ENCODE results near the gene HIVEP3. TPM values are rescaled to one million over a fixed set of nuclear protein-coding genes. Genes with fewer than 3 reads are reported as not detected.

The HIVEP3 gene
- total RNA-seq, 1 donor from 2014 or later: 0.37 TPM

DNA sequence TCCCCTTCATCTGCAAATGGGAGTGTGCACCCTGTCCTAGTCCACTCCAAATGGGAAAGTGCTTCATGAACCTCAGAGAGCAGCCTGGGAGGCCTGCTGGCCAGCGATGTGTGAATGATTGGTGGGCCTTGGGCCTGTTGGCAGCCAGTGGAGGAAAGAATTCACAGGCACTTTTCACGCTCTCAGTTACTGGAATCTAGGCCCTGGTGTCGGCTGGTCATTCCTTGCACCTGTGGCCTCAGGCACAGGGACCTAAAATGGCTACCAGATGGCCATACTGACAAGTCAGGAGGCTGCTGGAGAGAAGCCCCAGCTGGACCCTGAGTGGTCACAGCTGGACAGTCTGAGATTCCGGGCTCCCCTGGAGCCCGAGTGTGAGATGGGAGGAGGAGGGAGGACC, 415.8 kb downstream of the HIVEP3 start:
- DNase-seq (ENCODE audit: low spot score): no peak
- Mint-ChIP-seq H3K27me3 (ENCODE audit: insufficient read depth, low read depth) (no peaks in the 10 kb centered on the region), H3K4me1 (peaks cover 32% of the 10 kb centered on the region), H3K9me3 (no peaks in the 10 kb centered on the region), H3K27ac (no peak overlapping the region), H3K4me3 (no peak overlapping the region), H3K36me3 (no peaks in the 10 kb centered on the region)
- H3K4me2 ChIP-seq: no peak overlapping the region
- peaks cover 3% of the 10 kb centered on the region for H3F3A ChIP-seq (ENCODE audit: low read depth)
- no peak for TF ChIP-seq EZH2phosphoT487 (IDR thresholded peaks at IDR 0.05)
- TF ChIP-seq, protein P1, sequence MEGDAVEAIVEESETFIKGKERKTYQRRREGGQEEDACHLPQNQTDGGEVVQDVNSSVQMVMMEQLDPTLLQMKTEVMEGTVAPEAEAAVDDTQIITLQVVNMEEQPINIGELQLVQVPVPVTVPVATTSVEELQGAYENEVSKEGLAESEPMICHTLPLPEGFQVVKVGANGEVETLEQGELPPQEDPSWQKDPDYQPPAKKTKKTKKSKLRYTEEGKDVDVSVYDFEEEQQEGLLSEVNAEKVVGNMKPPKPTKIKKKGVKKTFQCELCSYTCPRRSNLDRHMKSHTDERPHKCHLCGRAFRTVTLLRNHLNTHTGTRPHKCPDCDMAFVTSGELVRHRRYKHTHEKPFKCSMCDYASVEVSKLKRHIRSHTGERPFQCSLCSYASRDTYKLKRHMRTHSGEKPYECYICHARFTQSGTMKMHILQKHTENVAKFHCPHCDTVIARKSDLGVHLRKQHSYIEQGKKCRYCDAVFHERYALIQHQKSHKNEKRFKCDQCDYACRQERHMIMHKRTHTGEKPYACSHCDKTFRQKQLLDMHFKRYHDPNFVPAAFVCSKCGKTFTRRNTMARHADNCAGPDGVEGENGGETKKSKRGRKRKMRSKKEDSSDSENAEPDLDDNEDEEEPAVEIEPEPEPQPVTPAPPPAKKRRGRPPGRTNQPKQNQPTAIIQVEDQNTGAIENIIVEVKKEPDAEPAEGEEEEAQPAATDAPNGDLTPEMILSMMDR (IDR thresholded peaks at IDR 0.05): no peak
- H3K27ac ChIP-seq: no peak overlapping the region
- H2AFZ ChIP-seq (replicated peaks): no peak overlapping the region
- no peak overlapping the region for H3K9ac ChIP-seq
- H3K27me3 ChIP-seq: no peaks in the 10 kb centered on the region
- H3K79me2 ChIP-seq (ENCODE audit: low read depth): no peaks in the 10 kb centered on the region
- no peaks in the 10 kb centered on the region for H4K20me1 ChIP-seq (ENCODE audit: low read depth)
- H3K4me3 ChIP-seq: no peak overlapping the region
- H3K9me3 ChIP-seq (ENCODE audit: low read depth): no peaks in the 10 kb centered on the region
- no peaks in the 10 kb centered on the region for H3K36me3 ChIP-seq
- peaks cover 6% of the 10 kb centered on the region for H3K4me1 ChIP-seq

DNA sequence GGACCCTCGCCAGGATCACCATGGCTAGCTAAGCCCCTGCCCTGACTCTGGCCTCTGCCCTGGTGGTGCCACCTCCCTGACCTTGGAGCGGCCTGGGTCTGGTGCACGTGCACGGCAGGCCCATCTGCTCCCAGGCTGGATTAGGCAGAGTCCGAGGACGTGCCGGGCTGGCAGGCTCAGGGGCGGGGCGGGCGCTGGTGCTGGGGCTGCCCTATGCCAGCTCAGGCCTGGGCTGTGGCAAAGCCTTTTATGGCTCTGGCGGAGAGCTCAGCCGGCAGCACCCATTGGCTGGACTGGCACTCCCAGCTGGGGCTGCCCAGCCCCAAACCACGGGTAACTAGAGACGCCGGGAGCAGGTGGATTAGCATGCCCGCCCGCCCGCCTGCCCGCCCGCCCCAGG, 417.1 kb downstream of the HIVEP3 start:
- Histone ChIP-seq H3K4me2 (no peak overlapping the region), H3K79me2 (ENCODE audit: low read depth) (no peaks in the 10 kb centered on the region), H3K9ac (no peak overlapping the region), H3K4me1 (peaks cover 7% of the 10 kb centered on the region), H3K36me3 (no peaks in the 10 kb centered on the region), H4K20me1 (ENCODE audit: low read depth) (no peaks in the 10 kb centered on the region), H2AFZ (replicated peaks) (no peak overlapping the region), H3K4me3 (no peak overlapping the region), H3K9me3 (ENCODE audit: low read depth) (no peaks in the 10 kb centered on the region), H3F3A (ENCODE audit: low read depth) (peaks cover under 1% of the 10 kb centered on the region), H3K27me3 (peaks cover 6% of the 10 kb centered on the region), H3K27ac (no peak overlapping the region)
- no peak for DNase-seq (ENCODE audit: low spot score)
- Mint-ChIP-seq H3K4me3 (no peak overlapping the region), H3K27me3 (ENCODE audit: insufficient read depth, low read depth) (no peaks in the 10 kb centered on the region), H3K4me1 (peaks cover 33% of the 10 kb centered on the region), H3K9me3 (no peaks in the 10 kb centered on the region), H3K27ac (no peak overlapping the region), H3K36me3 (no peaks in the 10 kb centered on the region)
- TF ChIP-seq, protein P1 (IDR thresholded peaks at IDR 0.05): no peak
- TF ChIP-seq EZH2phosphoT487 (IDR thresholded peaks at IDR 0.05): no peak
- TF ChIP-seq EZH2 (IDR thresholded peaks at IDR 0.05): no peak

DNA sequence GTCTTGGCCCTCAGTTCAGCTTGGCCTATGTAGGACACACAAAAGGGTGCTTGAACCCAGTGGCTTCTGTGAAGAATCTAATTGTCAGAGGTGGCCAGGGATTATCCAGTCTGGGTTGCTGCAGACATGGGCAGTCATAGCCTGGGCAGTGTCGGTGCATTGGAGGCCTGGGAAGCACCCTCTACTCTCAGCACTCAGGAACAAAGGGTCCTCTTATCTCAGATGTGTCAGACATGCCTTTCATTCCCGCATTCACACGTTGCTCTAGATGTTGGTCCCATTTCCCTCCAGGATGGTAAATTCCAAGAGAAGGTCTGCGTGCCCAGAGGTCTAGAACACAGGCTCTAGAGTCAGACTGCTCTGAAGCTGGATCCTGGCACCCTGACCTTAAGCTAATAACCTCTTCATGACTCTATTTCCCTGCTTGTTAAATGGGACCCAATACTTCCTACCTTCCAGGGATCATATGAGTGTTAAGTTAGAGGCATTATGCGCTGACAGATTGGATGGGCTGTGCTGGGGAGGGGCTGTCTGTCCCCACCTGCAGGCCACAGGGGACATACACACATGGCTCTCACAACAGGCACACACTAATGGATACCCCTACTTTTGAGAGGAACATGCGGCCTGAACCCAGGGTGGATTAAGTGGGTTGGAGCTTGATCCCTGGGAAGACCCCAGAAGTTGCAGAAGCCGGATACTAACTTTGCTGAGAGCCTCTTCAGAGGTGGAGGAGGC, 417.8 kb downstream of the HIVEP3 start:
- peaks cover 12% of the 10 kb centered on the region for H3K4me1 ChIP-seq
- Mint-ChIP-seq H3K36me3 (no peaks in the 10 kb centered on the region), H3K27me3 (ENCODE audit: insufficient read depth, low read depth) (no peaks in the 10 kb centered on the region), H3K4me3 (no peak overlapping the region), H3K27ac (peak overlapping the region; percentile 89), H3K4me1 (peaks cover 33% of the 10 kb centered on the region), H3K9me3 (no peaks in the 10 kb centered on the region)
- no peak overlapping the region for H3K4me2 ChIP-seq
- H4K20me1 ChIP-seq (ENCODE audit: low read depth): no peaks in the 10 kb centered on the region
- H3K79me2 ChIP-seq (ENCODE audit: low read depth): no peaks in the 10 kb centered on the region
- H3K27ac ChIP-seq: no peak overlapping the region
- TF ChIP-seq EZH2 (IDR thresholded peaks at IDR 0.05) (no peak), EZH2phosphoT487 (IDR thresholded peaks at IDR 0.05) (no peak)
- TF ChIP-seq, protein P1 (IDR thresholded peaks at IDR 0.05): no peak
- H3K9me3 ChIP-seq (ENCODE audit: low read depth): no peaks in the 10 kb centered on the region
- H3K36me3 ChIP-seq: no peaks in the 10 kb centered on the region
- H2AFZ ChIP-seq (replicated peaks): no peak overlapping the region
- DNase-seq (ENCODE audit: low spot score): no peak
- peaks cover 10% of the 10 kb centered on the region for H3K27me3 ChIP-seq
- H3F3A ChIP-seq (ENCODE audit: low read depth): peaks cover 5% of the 10 kb centered on the region
- no peak overlapping the region for H3K9ac ChIP-seq
- H3K4me3 ChIP-seq: no peak overlapping the region
